ENCODE measurements around the gene C19orf47. TPM values are rescaled to one million over a fixed set of nuclear protein-coding genes. Genes with fewer than 3 reads are reported as not detected.
A peak's percentile ranks its signal among the peaks of the same experiment; 100 is the strongest.

Gene C19orf47
- total RNA-seq, 4 donors from 2014 or later: 14.8 to 34.9 (median 16.3) TPM

DNA sequence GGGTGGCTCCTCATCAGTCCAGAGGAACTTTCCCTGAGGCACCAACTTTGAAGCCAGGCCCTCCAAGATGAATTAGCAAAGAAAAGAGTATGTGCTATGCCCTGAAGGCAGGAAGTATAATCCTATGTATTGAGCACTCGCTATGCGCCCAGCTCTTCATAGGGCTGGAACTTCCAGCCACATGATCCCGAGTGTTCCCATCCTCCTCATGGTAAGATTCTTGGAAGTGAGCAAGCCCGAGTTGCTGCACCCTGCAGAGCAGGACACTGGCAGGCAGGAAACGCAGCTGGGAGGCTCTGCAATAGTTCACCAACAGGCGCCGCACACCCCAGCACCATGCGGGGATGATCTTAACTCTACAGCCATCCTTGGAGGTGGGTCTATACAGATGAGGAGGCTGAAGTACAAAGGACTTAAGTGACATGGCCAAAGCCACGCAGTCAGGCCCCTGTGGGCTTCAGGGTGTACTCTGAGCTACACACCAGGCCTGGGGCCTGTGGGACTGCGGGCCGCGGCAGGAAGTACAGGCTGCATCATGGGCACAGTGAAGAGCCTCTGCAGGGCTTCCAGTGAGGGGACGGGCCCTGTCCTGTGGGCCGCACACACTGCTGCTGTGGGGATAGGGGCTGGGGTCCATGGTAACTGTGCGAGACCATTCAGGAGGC lies 25.1 kb downstream of the C19orf47 start:
- DNase-seq (ENCODE audit: low spot score in 2 of 2): peak in 1 of 2 donors; percentile 36
- WGBS: 73% methylated on average over 7 of the region's 15 CpGs
- H3K9me3 ChIP-seq: no peaks in the 10 kb centered on the region
- no peaks in the 10 kb centered on the region for H3K4me1 ChIP-seq
- no peak overlapping the region for H3K27ac ChIP-seq
- peaks cover 80% of the 10 kb centered on the region for H3K36me3 ChIP-seq
- TF ChIP-seq POLR2A (IDR thresholded peaks at IDR 0.05) (no peak), EP300 (IDR thresholded peaks at IDR 0.05) (no peak), POLR2AphosphoS5 (IDR thresholded peaks at IDR 0.05) (no peak)
- TF ChIP-seq, protein P1, sequence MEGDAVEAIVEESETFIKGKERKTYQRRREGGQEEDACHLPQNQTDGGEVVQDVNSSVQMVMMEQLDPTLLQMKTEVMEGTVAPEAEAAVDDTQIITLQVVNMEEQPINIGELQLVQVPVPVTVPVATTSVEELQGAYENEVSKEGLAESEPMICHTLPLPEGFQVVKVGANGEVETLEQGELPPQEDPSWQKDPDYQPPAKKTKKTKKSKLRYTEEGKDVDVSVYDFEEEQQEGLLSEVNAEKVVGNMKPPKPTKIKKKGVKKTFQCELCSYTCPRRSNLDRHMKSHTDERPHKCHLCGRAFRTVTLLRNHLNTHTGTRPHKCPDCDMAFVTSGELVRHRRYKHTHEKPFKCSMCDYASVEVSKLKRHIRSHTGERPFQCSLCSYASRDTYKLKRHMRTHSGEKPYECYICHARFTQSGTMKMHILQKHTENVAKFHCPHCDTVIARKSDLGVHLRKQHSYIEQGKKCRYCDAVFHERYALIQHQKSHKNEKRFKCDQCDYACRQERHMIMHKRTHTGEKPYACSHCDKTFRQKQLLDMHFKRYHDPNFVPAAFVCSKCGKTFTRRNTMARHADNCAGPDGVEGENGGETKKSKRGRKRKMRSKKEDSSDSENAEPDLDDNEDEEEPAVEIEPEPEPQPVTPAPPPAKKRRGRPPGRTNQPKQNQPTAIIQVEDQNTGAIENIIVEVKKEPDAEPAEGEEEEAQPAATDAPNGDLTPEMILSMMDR (IDR thresholded peaks at IDR 0.05): no peak
- no peak overlapping the region for H3K4me3 ChIP-seq
- no peaks in the 10 kb centered on the region for H3K27me3 ChIP-seq

DNA sequence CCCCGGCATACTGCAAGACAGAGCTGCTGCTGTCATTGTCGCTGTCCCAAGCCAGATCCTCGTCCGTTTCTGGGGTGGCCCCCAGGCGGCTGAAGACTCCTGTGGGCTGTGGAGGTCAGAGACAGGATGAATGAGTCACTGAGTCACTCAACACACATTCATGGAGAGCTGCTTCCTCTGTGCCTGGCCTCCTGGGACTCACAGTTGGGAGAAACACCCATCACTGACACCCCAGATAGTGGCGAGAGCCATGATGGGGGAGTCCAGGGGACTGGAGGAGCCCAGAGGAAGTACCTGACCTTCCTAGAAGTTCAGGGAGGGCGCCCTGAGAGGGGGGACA lies 26.0 kb downstream of the C19orf47 start:
- TF ChIP-seq, protein P1 (IDR thresholded peaks at IDR 0.05): no peak
- TF ChIP-seq POLR2AphosphoS5 (IDR thresholded peaks at IDR 0.05): no peak
- TF ChIP-seq POLR2A (IDR thresholded peaks at IDR 0.05): no peak
- Histone ChIP-seq H3K27me3 (no peaks in the 10 kb centered on the region), H3K27ac (no peak overlapping the region), H3K36me3 (peaks cover 72% of the 10 kb centered on the region), H3K4me3 (no peak overlapping the region), H3K9me3 (no peaks in the 10 kb centered on the region), H3K4me1 (no peaks in the 10 kb centered on the region)
- no peak for DNase-seq (ENCODE audit: low spot score in 2 of 2)
- WGBS: 92% methylated on average over 4 of the region's 7 CpGs

DNA sequence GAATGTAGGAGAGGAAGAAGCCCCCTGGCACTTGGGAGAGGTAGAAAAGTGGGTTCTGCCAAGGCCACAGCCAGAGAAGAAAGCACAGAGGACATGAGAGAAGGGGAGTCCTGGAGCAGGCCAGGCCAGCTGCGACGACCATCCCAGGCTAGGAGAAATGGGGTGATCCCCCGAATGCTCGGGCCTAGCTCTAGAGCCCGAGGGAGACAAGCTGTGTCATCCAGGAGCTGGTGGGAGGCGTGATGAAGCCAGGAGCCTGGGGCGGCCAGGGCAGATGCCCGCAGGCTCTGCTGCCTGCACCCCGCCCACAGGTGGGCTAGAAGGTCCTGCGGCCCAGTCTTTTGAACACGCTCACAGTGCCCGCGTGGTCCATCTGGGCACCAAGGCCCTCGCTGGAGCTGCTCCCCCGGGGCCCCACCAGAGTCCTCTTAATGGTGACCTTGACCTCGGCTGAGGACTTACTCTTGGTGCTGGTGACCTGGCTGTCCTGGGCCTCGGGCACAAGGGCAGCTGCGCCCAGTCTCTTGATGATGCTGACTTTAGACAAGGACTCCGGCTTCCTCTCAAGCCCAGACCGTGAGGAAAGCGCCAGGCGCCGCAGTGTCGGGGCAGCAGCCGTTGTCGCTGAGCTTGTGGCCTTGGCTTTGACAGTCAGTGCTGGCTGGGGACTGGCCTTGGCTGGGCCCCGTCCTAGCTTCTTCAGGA lies 26.5 kb downstream of the C19orf47 start:
- no peak overlapping the region for H3K27ac ChIP-seq
- no peaks in the 10 kb centered on the region for H3K4me1 ChIP-seq
- peaks cover 68% of the 10 kb centered on the region for H3K36me3 ChIP-seq
- TF ChIP-seq, protein P1 (IDR thresholded peaks at IDR 0.05): no peak
- TF ChIP-seq POLR2AphosphoS5 (IDR thresholded peaks at IDR 0.05): no peak
- WGBS: 92% methylated on average over 11 of the region's 27 CpGs
- no peaks in the 10 kb centered on the region for H3K27me3 ChIP-seq
- no peak overlapping the region for H3K4me3 ChIP-seq
- peak in 1 of 2 donors; percentile 49 for DNase-seq (ENCODE audit: low spot score in 2 of 2)
- H3K9me3 ChIP-seq: no peaks in the 10 kb centered on the region

DNA sequence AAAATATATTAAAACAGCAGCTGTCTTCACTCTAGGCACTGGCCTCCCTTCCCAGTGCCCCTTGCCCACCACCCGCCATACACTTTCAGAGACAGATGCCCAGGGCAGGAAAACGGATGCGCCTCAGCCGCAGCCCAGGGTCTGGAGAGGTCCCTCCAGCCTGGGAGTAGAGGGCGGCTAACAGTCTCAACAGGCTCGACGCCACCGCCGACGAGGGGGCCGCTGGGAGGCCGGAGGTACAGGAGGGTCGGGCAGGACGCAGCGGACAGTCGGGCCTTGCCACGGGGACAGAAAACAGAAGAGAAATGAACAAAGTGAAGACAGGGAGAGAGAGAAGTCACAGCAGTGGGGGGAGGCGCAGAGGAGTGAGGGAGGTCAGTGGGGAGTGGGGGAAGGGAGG lies 27.1 kb downstream of the C19orf47 start:
- WGBS: 95% methylated on average over 18 of the region's 18 CpGs
- H3K27ac ChIP-seq: no peak overlapping the region
- no peaks in the 10 kb centered on the region for H3K9me3 ChIP-seq
- peak in 1 of 2 donors; percentile 42 for DNase-seq (ENCODE audit: low spot score in 2 of 2)
- no peaks in the 10 kb centered on the region for H3K4me1 ChIP-seq
- no peaks in the 10 kb centered on the region for H3K27me3 ChIP-seq
- H3K4me3 ChIP-seq: no peak overlapping the region
- peaks cover 65% of the 10 kb centered on the region for H3K36me3 ChIP-seq
- TF ChIP-seq, protein P1 (IDR thresholded peaks at IDR 0.05): no peak
- TF ChIP-seq POLR2A (IDR thresholded peaks at IDR 0.05): no peak
- TF ChIP-seq POLR2AphosphoS5 (IDR thresholded peaks at IDR 0.05): no peak
- no peak for TF ChIP-seq EP300 (IDR thresholded peaks at IDR 0.05)

DNA sequence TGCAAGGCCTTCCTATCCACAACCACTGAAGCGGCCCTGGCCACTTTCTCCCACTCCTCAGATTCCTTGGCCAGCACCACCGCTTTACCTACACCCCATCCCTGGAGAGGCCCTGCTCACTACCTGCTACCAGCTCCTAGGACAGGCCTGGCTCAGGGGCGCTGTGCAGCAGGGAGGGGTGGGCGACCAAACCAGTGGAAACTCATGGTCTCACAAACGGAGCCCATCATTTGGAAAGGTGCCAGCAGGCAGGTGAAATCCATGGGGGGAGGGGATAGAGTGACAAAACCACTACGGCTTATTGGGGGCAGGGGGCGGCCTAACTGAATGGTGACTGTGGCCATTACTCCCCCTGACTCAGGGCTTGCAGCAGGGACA lies 27.6 kb downstream of the C19orf47 start:
- Histone ChIP-seq H3K36me3 (peaks cover 60% of the 10 kb centered on the region), H3K27ac (no peak overlapping the region), H3K27me3 (no peaks in the 10 kb centered on the region), H3K9me3 (no peaks in the 10 kb centered on the region), H3K4me3 (no peak overlapping the region), H3K4me1 (no peaks in the 10 kb centered on the region)
- peak in 1 of 2 donors; percentile 55 for DNase-seq (ENCODE audit: low spot score in 2 of 2)
- WGBS: 90% methylated on average over 7 of the region's 7 CpGs
- TF ChIP-seq, protein P1 (IDR thresholded peaks at IDR 0.05): no peak
- TF ChIP-seq POLR2A (IDR thresholded peaks at IDR 0.05): no peak
- no peak for TF ChIP-seq EP300 (IDR thresholded peaks at IDR 0.05)
- no peak for TF ChIP-seq POLR2AphosphoS5 (IDR thresholded peaks at IDR 0.05)

All from suprapubic skin (tissue), 4 donors.